Astrocyte (in vitro differentiated cells and primary cell): ENCODE results near the gene DSN1.

ENCODE experiments used
- CTCF ChIP-seq: IDR thresholded peaks from 2 replicates; pipeline ENCODE4 v1.5.1; 2011; ENCODE audit warnings: low read depth, mild to moderate bottlenecking, inconsistent platforms, low read length, moderate library complexity; ENCODE audit not compliant: insufficient read depth
- EZH2 ChIP-seq: IDR thresholded peaks from 2 replicates; pipeline ENCODE4 v1.6.1; 2012; ENCODE audit warnings: mild to moderate bottlenecking, low read length, inconsistent platforms; ENCODE audit not compliant: insufficient read depth

DNA sequence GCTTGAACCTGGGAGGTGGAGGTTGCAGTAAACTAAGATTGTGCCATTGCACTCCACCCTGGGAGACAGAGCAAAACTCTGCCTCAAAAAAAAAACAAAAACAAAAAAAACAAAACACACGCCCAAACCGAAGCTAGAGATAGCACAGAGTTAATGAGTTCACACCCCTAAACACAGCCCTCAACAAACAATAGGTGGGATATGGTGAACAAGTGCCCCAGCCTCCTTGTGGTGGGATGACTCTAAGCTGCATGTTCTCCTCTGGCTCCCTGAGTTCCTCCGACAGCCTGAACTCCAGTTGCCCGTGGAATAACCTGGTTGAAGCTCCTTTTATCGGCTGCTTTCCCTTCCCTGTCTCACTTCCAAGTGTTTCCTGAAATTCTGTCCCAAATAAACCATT lies 22.1 kb upstream of the DSN1 start:
- TF ChIP-seq CTCF = no peak
- TF ChIP-seq EZH2 = no peak
